ENCODE measurements around the gene NXN. TPM values are rescaled to one million over a fixed set of nuclear protein-coding genes. Genes with fewer than 3 reads are reported as not detected.

NXN gene
- total and polyA plus RNA-seq, 7 donors = 33.4 to 92.5 (median 73.8) TPM

DNA sequence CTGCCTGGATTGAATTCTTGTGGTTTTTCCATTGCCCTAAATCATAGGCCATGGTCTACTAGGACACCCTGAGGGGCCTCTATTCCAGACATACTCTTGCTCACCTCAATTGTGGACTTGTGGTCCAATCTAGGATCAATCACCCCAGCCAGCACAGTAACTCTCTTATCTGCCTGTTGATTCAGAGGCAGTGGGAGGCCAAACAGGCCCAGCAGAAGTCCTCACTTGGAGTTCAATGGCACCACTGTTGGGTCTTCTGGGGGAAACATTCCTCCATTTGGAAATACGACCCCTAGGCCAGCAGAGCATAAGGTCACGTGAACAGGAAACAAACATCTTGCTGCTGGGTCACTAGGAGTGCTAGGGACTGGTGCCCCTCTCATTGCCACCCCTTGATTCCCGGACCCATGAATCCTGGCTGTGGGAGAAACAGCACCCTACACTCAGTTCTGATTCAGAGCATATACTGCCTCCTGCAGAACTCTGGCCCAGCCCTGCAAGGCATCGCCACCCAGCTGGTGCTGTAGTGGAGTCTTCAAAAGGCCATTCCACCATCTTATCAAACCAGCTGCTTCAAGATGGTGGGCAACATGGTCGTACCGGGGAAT is 6.8 kb upstream of the NXN start:
- no peaks in the 10 kb centered on the region for H3K4me1 ChIP-seq
- no peak for ATAC-seq
- TF ChIP-seq, protein P1, sequence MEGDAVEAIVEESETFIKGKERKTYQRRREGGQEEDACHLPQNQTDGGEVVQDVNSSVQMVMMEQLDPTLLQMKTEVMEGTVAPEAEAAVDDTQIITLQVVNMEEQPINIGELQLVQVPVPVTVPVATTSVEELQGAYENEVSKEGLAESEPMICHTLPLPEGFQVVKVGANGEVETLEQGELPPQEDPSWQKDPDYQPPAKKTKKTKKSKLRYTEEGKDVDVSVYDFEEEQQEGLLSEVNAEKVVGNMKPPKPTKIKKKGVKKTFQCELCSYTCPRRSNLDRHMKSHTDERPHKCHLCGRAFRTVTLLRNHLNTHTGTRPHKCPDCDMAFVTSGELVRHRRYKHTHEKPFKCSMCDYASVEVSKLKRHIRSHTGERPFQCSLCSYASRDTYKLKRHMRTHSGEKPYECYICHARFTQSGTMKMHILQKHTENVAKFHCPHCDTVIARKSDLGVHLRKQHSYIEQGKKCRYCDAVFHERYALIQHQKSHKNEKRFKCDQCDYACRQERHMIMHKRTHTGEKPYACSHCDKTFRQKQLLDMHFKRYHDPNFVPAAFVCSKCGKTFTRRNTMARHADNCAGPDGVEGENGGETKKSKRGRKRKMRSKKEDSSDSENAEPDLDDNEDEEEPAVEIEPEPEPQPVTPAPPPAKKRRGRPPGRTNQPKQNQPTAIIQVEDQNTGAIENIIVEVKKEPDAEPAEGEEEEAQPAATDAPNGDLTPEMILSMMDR (IDR thresholded peaks at IDR 0.05) = no peak
- intact Hi-C loops (cut with DNase I) = no loop called here
- no peak overlapping the region for H3K4me3 ChIP-seq
- H3K36me3 ChIP-seq (ENCODE audit: insufficient read depth in 1 of 2, low read depth in 1 of 2) = no peaks in the 10 kb centered on the region
- H3K9me3 ChIP-seq = no peaks in the 10 kb centered on the region
- no peaks in the 10 kb centered on the region for H3K27me3 ChIP-seq (ENCODE audit: insufficient read depth in 3 of 3, low read length in 2 of 3)
- no peak for DNase-seq
- WGBS, 3 donors = 90 to 93% (median 91%) methylated on average over 6 of the region's 6 CpGs
- no peak overlapping the region for H3K27ac ChIP-seq

DNA sequence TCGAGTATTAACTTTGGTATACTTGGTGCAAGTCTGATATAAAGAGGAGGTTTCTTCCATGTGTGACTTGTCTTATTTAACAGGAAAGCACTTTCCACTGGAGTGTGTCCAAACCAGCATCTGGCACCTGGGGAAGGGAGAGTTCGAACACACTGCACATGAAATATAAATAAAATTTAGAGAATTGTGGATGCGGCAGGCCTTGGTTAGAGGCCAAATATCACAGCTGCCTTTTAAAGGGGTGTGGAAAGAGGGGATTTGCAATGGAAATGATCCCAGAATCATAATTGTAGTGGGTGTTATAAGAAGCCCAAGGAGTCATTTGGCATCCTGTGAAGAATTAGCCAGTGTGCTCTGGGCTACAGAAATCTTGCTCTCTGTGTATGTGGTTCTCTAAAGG is 4.3 kb upstream of the NXN start:
- TF ChIP-seq, protein P1 (IDR thresholded peaks at IDR 0.05) = no peak
- no peaks in the 10 kb centered on the region for H3K9me3 ChIP-seq
- H3K27ac ChIP-seq = no peak overlapping the region
- no peaks in the 10 kb centered on the region for H3K27me3 ChIP-seq (ENCODE audit: insufficient read depth in 3 of 3, low read length in 2 of 3)
- no peak overlapping the region for H3K4me3 ChIP-seq
- H3K36me3 ChIP-seq (ENCODE audit: insufficient read depth in 1 of 2, low read depth in 1 of 2) = no peaks in the 10 kb centered on the region
- intact Hi-C loops (cut with DNase I) = no loop called here
- 26 to 39% (median 26%) methylated on average over 3 of the region's 3 CpGs for WGBS, 3 donors
- peaks cover 11% of the 10 kb centered on the region for H3K4me1 ChIP-seq
- ATAC-seq (no peak), DNase-seq (no peak)

DNA sequence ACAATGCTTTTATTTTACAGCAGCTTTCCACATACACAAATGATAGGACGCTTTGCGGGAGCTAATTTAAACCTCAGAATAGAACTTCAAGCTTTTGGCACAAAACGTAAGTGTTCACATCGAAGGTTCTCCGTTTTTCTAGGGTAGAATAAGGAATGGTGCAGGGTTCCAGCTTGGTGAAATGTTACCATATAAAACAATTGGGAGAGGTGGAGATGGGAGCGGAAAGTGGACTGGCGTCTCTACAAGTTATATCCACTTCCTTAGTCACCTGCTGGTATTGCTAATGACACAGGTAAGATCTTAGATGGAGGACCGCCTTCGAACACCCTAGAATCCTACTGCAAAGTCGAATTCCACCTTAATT is 1.7 kb upstream of the NXN start:
- DNase-seq = no peak
- Histone ChIP-seq H3K9me3 (no peaks in the 10 kb centered on the region), H3K4me3 (peak overlapping the region; percentile 87), H3K36me3 (ENCODE audit: insufficient read depth in 1 of 2, low read depth in 1 of 2) (no peaks in the 10 kb centered on the region), H3K4me1 (peaks cover 29% of the 10 kb centered on the region), H3K27ac (no peak overlapping the region), H3K27me3 (ENCODE audit: insufficient read depth in 3 of 3, low read length in 2 of 3) (no peaks in the 10 kb centered on the region)
- TF ChIP-seq, protein P1 (IDR thresholded peaks at IDR 0.05) = no peak
- ATAC-seq = no peak
- WGBS, 3 donors = 34 to 41% (median 37%) methylated on average over 10 of the region's 10 CpGs
- intact Hi-C loops (cut with DNase I) = loop anchor here (1.0 to 2.0 kb wide), 2 partner anchors 186 kb away; no protein-coding TSS in a partner anchor

DNA sequence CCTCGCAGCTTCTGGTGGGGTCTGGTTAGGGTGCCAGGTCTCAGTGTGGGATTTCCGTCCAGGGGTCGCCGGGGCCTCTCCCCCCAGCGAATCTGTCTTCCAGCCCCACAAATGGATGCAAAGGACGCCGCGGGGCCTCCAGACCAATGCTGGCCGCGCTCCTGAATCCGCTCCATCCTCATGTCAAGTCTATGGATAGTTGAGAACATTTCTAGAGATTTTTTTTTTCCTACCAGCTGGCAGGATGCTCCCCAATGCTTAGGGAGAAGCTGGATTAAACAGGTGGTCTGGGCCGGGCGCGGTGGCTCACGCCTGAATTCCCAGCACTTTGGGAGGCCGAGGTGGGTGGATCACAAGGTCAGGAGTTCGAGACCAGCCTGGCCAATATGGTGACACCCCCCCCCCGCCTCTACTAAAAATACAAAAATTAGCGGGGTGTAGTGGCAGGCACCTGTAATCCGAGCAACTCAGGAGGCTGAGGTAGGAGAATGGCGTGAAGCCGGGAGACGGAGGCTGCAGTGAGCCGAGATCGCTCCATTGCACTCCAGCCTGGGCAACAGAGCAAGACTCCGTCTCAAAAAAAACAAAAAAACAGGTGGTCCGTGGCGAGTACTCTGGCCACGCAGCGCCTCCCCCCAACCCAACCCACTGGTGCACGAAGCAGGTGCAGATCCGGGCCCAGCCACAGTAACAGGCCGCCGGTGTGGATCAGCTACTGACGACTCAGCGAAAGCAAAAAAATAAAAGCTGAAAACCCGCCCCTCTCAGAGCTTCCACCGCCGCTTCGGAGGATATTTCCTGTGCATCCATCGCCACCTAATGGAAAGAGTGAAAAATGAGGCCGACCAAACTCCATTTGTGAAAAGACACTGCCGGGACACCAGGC is 1.1 kb upstream of the NXN start:
- peak overlapping the region; percentile 82 for H3K27ac ChIP-seq
- peak; percentile 57 to 79 (median 65) for ATAC-seq
- H3K36me3 ChIP-seq (ENCODE audit: insufficient read depth in 1 of 2, low read depth in 1 of 2) = no peaks in the 10 kb centered on the region
- H3K27me3 ChIP-seq (ENCODE audit: insufficient read depth in 3 of 3, low read length in 2 of 3) = no peaks in the 10 kb centered on the region
- intact Hi-C loops (cut with DNase I) = loop anchor here (1.0 to 2.0 kb wide), 2 partner anchors 185 to 186 kb away; no protein-coding TSS in a partner anchor
- peak overlapping the region; percentile 87 for H3K4me3 ChIP-seq
- TF ChIP-seq, protein P1 (IDR thresholded peaks at IDR 0.05) = peak; percentile 71
- H3K4me1 ChIP-seq = peaks cover 35% of the 10 kb centered on the region
- no peaks in the 10 kb centered on the region for H3K9me3 ChIP-seq
- 14 to 22% (median 17%) methylated on average over 42 to 43 of the region's 43 CpGs for WGBS, 3 donors
- DNase-seq = peak; percentile 69 to 84

Data from psoas muscle (tissue), 8 donors.